Measurements from ENCODE around the gene BARX1. TPM values are rescaled to one million over a fixed set of nuclear protein-coding genes. Genes with fewer than 3 reads are reported as not detected.

The BARX1 gene
- polyA plus RNA-seq, 1 donor from 2014 or later = not detected

DNA sequence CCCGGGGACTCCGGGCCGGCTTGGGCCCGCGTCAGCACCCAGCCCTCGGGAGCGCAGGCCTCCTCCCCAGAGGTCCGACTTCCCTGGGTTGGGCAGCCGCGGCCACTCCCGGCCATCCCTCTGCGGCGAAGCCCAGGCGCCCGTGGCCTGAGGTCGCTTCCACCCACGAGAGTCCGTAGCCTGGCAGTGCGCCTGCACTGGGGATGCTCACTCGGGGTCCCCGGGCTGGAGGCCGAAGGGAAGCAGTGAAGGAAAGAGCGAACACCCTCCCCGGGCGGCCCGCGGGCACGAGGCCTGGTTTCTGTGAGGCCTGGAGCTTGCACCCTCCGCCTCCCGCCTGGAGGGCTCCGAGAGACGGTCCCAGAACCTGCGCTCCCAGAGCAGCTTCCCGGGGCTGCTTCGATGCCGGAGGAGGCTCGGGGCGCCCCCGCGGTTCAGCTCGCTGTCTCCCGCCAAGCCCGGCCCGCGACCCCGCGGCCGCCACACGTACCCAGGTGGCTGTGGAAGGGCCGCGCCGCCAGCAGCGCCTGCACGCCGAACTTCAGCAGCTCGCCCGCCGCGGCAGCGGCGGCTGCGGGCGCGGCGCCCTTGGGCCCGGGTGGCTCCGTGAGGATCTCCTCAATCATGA lies 607 bp downstream of the BARX1 start:
- Histone ChIP-seq H2AFZ (ENCODE audit: low read depth, low read length) (no peak overlapping the region), H3K27me3 (ENCODE audit: insufficient read depth, low read depth, low read length) (peaks cover 95% of the 10 kb centered on the region), H3K36me3 (ENCODE audit: insufficient read depth, low read length) (no peaks in the 10 kb centered on the region), H3K4me3 (ENCODE audit: low read length) (peak overlapping the region; percentile 45), H3K4me2 (ENCODE audit: low read length) (no peak overlapping the region), H3K79me2 (replicated peaks; ENCODE audit: insufficient read depth, low read length) (no peaks in the 10 kb centered on the region), H4K20me1 (ENCODE audit: insufficient read depth) (no peaks in the 10 kb centered on the region), H3K9me2 (ENCODE audit: insufficient read depth, low read length) (no peaks in the 10 kb centered on the region), H3K27ac (ENCODE audit: low read length) (no peak overlapping the region), H3F3A (ENCODE audit: insufficient read depth, low read length, poor library complexity, severe bottlenecking) (no peaks in the 10 kb centered on the region), H3K9me3 (ENCODE audit: low read length) (peaks cover 3% of the 10 kb centered on the region), H3K9ac (ENCODE audit: low read length) (no peak overlapping the region)
- no peak for TF ChIP-seq REST (IDR thresholded peaks at IDR 0.05; ENCODE audit: borderline replicate concordance)
- no peak for TF ChIP-seq SMC3 (conservative IDR thresholded peaks at IDR 0.05; ENCODE audit: poor library complexity)
- peak; percentile 99 for TF ChIP-seq EZH2 (IDR thresholded peaks at IDR 0.05; ENCODE audit: borderline replicate concordance, insufficient read depth, low read length, poor library complexity, severe bottlenecking)
- peak; percentile 11 for TF ChIP-seq MXI1 (conservative IDR thresholded peaks at IDR 0.05; ENCODE audit: poor library complexity, severe bottlenecking)

DNA sequence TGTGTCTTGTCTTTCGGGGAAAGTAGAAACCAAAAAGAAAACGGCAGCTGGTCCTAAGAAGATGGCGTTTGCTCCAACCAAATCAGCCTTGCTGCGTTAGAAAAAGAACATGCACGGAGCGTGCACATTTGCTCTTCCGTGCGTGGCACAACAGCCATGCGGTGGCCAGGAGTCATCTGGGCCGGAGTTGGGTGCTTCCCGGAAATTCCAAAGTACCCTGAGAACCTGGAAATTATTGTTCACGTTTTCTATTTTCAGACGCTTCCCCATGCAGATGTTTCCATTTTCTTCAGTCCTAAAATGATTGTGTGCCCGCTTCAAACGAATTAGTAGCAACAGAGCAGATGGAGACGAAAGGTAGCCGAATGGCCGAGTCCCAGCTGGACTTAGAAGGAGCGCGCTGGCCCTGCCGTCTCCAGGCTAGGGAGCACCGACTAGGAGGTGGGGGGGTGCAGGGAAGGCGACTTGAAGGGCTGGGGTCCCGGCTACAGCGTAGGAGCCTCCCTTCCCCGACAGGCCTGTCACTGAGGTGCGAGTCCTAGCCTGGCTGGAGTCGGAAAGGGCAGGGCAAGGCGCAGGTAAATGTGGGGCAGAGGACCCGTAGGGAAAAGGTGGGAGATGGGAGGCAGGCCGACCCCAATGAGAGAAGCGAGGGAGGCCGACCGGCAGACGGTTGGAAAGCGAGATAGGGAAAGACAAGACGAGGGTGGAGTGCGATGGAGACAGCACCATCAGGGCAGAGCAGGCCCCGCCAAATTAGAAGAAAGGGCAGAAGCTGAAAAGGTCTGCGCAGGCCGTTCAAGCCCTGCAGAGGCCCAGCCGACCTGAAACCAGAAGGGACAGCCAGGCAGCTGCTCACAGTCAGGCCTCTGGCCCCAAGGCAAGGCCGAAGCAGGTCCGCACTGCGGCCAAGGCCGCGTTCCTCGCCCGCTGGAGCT lies 1.4 kb downstream of the BARX1 start:
- H3K4me3 ChIP-seq (ENCODE audit: low read length) = no peak overlapping the region
- H3K9ac ChIP-seq (ENCODE audit: low read length) = no peak overlapping the region
- no peak overlapping the region for H3K27ac ChIP-seq (ENCODE audit: low read length)
- no peaks in the 10 kb centered on the region for H3K9me2 ChIP-seq (ENCODE audit: insufficient read depth, low read length)
- peaks cover 95% of the 10 kb centered on the region for H3K27me3 ChIP-seq (ENCODE audit: insufficient read depth, low read depth, low read length)
- no peak overlapping the region for H2AFZ ChIP-seq (ENCODE audit: low read depth, low read length)
- TF ChIP-seq TAF1 (IDR thresholded peaks at IDR 0.05; ENCODE audit: low read depth) (no peak), RAD21 (conservative IDR thresholded peaks at IDR 0.05) (no peak), REST (IDR thresholded peaks at IDR 0.05; ENCODE audit: borderline replicate concordance) (no peak), EP300 (conservative IDR thresholded peaks at IDR 0.05; ENCODE audit: poor library complexity, severe bottlenecking) (no peak)
- no peaks in the 10 kb centered on the region for H3K79me2 ChIP-seq (replicated peaks; ENCODE audit: insufficient read depth, low read length)
- H4K20me1 ChIP-seq (ENCODE audit: insufficient read depth) = no peaks in the 10 kb centered on the region
- peaks cover 3% of the 10 kb centered on the region for H3K9me3 ChIP-seq (ENCODE audit: low read length)
- no peaks in the 10 kb centered on the region for H3F3A ChIP-seq (ENCODE audit: insufficient read depth, low read length, poor library complexity, severe bottlenecking)
- H3K4me2 ChIP-seq (ENCODE audit: low read length) = no peak overlapping the region
- H3K36me3 ChIP-seq (ENCODE audit: insufficient read depth, low read length) = no peaks in the 10 kb centered on the region

Measured in neural cell (in vitro differentiated cells).